HG03520 (cell line): Measurements from ENCODE around the gene UBAC1.
"Not testable (repeated sequence)": the region's sequence is repeated elsewhere in the genome, so short reads cannot be mapped to it uniquely, and the experiment has no call there.

Experiments used
- ATAC-seq: cut with Tn5 transposase; IDR thresholded peaks from one replicate; pipeline ENCODE4 v1.9.1; 2021; ENCODE audit warnings: mild to moderate bottlenecking, moderate library complexity; ENCODE audit not compliant: unreplicated experiment

UBAC1 gene

GRCh38 chr9:135923508-135923907, 37.7 kb downstream of the UBAC1 start:
- ATAC-seq: no peak

DNA sequence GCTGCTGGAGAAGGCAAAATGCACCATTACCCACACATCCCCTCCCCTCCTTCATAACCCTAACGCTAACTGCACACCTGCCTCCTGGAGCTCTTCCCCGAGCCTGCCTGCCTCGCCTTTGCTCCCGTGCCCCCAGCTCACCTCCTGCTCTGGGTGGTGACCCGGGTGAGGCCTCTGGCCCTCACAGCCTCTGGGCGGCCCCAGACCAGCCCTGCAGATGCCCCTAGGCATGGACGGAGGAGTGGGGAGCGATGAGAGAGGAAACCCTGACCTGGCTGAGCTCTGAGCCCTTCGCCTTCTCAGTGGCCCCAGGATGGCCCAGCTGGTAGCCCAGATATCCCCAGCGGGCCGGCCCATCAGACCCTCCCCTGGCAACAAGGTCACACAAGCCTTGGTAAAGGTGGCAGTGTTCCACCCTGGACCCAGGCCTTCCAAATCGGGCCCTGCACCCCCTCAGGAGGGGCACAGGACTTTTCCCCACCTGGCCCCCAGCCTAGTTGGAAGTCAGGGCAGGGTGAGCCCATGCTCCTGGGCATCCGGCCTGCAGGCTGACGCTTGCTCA, 39.3 kb downstream of the UBAC1 start:
- ATAC-seq: no peak

DNA sequence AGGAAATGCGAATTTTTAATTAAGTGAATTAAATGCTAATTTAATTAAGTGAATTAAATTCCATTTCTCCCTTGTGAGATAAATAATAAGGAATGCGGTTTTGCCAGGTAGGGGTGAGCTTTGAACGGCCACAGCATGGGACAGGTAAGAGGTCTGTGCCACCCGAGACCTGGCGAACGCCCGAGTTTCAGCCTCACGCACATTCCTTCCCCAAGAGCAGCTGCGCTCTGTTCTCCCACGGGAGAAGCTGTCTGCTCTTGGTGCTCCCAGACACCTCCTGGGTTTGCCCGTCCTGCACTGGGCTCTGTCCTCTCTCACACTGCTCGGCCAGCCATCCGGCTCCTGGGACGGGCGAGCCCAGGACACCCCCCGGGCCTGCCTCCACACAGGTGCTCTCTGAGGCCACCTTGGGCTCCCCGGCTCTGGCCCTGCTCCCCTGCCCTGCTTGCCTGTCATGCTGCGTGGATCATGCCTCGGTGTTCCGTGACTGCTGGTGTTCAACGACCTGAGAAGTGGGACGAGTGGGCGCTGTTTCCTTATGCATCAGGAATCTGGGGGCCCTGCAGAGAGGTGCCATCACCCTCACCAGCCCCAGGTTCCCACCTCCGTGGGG, 40.1 kb downstream of the UBAC1 start:
- ATAC-seq: no peak

GRCh38 chr9:135920256-135920930, 40.8 kb downstream of the UBAC1 start:
- ATAC-seq: no peak

- ATAC-seq: no peak
Measured at GRCh38 chr9:135919318-135919890, 41.8 kb downstream of the UBAC1 start.

DNA sequence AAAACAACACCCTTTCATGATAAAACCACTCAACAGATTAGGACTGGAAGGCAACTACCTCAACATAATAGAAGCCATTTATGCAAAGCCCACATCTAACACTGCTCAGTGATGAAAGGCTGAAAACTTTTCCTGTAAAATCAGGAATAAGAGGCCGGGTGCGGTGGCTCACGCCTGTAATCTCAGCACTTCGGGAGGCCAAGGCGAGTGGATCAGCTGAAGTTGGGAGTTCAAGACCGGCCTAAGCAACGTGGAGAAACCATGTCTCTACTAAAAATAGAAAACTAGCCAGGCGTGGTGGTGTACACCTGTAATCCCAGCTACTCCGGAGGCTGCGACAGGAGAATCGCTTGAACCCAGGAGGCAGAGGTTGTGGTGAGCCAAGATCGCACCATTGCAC, 44.9 kb downstream of the UBAC1 start:
- ATAC-seq: not testable (repeated sequence)

DNA sequence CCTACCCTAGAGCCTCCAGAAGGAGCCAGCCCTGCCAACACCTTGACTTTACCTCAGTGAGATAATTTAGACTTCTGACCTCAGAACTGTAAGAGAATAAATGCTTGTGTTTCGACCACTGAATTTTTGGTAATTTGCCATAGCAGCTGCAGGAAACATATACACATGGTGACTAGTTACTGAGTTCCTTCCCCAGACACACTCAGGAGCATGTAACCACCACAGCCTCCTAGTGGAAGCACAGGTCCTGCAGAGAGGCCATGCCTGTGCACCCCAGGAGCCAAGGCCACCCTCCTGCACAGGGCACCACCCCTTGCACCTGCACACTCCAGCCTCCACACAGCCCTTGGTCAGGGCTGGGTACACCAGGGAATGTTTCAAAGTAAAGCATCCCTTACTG, 46.3 kb downstream of the UBAC1 start:
- ATAC-seq: no peak

GRCh38 chr9:135911233-135911632, 49.9 kb downstream of the UBAC1 start:
- ATAC-seq: not testable (repeated sequence)

DNA sequence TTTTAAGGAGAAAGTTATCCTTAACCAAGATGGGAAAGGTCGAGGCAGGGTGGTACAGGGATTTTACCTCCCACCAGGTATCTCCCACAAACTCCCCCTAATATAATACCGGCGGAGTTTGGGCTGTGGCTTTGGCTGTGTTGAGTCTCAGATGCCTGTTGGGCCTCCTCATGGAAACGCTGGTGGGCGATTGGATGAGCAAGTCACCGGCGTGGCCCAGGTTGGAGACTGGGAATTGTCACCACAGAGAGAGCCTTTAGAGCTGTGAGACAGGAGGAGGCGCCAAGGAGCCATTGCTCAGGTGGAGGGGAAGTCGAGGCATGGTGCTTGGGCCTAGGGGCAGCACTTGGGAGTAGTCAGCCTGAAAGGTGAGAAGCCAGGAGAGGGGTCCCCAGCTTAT, 50.4 kb downstream of the UBAC1 start:
- ATAC-seq: no peak

DNA sequence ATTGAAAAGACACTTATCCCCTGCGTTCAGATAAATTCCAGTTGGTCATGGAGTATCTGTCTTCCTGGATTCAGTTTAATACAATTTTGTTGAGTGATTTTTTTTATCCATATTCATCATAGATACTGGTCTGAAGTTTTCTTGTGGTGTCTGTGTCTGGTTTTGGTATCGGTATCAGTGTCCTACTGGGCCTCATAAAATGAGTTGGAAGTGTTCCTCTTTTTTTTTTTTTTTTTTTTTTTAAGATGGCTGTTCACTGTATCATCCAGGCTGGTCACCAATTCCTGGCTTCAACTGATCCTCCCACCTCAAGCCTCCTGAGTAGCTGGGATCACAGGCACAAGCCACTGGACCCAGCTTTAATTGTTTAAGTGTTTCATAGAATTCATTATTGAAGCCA, 51.0 kb downstream of the UBAC1 start:
- ATAC-seq: no peak

GRCh38 chr9:135909371-135909770, 51.8 kb downstream of the UBAC1 start:
- no peak for ATAC-seq

DNA sequence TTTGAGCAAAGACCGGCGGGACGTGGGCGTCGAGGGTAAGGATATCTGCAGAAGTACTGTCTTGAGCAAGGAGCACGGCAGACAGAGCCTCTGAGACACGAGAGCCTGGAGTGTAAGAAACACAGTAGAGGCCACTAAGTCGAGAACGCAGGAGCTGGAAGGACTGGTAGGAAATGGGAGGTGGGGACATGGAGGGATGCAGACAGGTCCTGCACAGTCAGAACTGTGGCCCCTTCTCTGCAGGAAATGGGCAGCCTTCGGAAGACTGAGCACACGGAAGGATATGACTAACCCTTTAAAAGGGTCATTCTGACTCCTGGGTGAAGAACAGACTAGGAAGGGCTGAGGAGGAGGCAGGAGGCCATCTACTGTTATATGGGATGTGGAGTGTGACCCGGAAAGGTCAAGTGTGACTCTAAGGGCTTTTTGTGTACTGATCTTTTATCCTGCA, 52.4 kb downstream of the UBAC1 start:
- ATAC-seq: no peak

GRCh38 chr9:135908093-135908753, 53.0 kb downstream of the UBAC1 start:
- ATAC-seq: no peak

- peak; percentile 67 for ATAC-seq
Measured at GRCh38 chr9:135907431-135908092, 53.6 kb downstream of the UBAC1 start, which contains the start of gene CAMSAP1. Gene CAMSAP1, minus strand, starts transcription at chr9:135907546. Its CDS starts 387 bp downstream, at chr9:135907159.

DNA sequence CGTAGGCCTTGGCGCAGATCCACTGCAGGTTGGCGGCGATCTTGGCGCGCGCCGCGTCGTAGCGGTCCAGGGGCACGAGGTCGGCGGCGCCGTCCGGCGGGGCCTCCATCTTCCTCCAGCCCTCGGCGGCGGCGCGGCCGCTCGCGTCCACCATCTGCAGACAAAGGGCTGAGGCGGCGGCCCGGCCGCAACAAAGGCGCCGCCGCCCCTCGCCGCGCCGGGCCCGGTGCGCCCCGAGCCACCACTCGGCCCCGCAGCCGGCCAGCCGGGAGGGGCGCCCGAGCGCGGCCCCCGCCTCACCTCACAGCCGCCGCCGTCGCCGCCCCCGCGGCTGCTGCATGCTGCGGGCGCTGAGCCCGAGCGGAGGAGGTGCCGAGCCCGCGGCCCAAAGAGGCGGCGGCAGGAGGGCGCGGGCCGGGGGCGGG, 54.2 kb downstream of the UBAC1 start:
- ATAC-seq: peak; percentile 30

GRCh38 chr9:135906291-135907005, 54.7 kb downstream of the UBAC1 start:
- ATAC-seq: peak; percentile 10

DNA sequence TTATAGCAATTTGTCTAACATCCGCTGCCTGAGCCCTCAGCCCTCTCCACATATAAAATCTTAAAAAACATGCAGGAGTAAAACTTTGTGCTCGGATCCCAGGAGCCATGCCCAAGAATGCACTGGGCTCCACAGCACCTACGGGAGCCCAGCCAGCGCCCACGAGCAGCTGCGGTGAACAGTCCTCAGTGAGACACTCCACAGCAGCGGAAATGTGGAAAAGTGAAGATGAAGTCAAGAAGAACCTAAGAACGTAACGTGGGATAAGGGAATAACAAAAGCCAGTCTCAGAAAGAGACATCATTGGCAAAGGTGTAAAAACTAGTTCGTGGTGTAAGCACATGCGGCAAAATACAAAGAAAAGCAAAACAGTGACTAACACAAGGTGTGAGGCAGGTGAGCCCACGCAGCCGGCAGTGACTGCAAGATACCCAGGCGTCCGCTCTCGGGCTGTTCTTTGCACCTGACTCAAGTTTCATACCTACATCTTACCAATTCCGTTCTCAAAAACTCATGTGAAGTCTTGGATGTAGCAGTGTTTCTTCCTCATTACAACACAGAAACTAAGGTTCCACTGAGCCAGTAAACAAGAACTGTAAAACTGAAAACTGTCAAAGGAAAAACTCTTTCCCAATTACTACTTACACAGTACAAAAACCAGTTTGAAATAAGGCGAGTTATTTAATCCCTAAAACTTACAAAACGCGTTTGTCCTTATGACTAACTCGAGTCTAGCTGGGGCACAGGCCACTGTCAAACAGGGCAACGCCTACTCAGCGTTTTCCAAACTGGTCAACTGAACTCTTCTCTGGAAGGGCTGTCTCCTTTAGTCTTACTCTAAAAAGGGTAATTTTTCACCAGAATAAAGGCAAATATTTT, 55.6 kb downstream of the UBAC1 start:
- no peak for ATAC-seq

DNA sequence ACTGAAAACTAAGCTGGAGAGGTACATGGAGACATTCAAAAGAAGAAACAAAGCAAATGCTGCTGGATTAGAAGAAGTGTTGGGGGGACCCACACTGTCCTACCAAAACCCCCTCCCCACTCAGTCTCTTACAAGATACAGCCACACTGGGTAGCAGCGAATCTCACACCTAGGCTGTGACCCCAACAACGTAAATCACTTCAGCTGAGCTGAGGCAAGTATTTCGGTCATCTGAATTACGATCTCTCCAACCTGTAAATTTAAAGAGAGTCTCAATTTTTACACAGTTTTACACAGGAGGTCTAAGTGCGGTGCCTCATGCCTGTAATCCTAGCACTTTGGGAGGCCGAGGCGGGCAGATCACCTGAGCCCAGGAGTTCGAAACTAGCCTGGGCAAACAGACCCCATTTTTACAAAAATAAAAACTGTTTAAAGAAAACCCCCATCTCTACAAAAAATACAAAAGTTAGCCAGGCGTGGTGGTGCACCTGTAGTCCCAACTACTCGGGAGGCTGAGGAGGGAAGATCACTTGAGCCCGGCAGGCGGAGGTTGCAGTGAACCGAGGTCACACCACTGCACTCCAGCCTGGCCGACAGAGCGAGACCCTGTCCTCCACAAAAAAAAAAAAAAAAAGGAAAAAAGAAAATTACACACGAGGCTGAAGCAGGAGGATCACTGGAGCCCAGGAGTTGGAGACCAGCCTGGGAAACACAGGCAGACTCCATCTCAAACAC, 57.2 kb downstream of the UBAC1 start:
- no peak for ATAC-seq

DNA sequence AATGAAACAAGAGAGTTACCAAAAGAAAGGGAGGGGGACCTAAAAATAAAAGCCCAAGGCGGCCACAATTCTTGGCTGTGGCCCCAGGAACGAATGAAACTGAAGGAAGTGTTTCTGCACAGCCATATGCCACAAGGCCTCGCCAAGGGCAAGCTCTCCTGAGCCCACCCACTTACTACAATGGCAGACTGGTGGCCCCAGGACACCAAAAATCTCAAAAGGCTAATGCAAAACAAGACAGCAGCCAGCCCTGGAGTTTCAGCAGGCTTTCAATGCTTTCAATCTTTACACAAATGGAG, 57.9 kb downstream of the UBAC1 start:
- ATAC-seq: no peak
